Erythroblast (primary cell): ENCODE results near the gene SCLT1.

Experiments used
- GATA1 ChIP-seq: IDR thresholded peaks from 2 replicates; pipeline ENCODE4 v1.6.1; 2011; ENCODE audit warnings: low read depth, mild to moderate bottlenecking, control low read depth, low read length, moderate library complexity
- POLR2A ChIP-seq: IDR thresholded peaks from 2 replicates; pipeline ENCODE4 v1.6.1; 2011; ENCODE audit warnings: mild to moderate bottlenecking, low read length

DNA sequence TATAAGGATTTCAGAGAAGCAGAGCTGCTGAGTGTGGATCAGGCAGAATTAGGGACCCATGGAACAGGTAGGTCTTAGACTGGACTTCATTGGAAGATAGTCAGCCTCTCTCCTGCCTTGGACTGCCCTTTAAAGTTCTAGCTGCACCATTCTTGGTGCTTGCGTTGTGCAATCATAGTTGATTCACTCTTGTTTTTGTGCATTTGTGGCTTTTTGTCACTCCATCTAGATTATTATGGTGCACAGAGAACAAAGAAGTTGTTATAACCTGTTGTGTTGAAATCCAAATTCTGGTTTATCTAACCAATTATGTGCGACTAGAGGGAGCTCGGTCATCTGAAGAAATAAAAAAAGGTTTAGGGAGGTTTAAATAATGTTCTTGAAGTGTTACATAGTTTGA is 224.6 kb downstream of the SCLT1 start:
- TF ChIP-seq POLR2A (no peak), GATA1 (no peak)
